Skeletal muscle cell (primary cell): ENCODE data around the gene VAMP8.
A peak's percentile ranks its signal among the peaks of the same experiment; 100 is the strongest.
"Not testable (repeated sequence)": the region's sequence is repeated elsewhere in the genome, so short reads cannot be mapped to it uniquely, and the experiment has no call there.

Experiments used
- DNase-seq: peaks from one replicate; pipeline ENCODE4 v3.0.0-alpha.2; 2010; ENCODE audit warnings: low read depth
- H3K4me3 ChIP-seq: 2 replicates; pipeline ENCODE4 v1.5.1; 2011; ENCODE audit warnings: low read depth, mild to moderate bottlenecking, control low read depth, low read length, moderate library complexity

The VAMP8 gene

DNA sequence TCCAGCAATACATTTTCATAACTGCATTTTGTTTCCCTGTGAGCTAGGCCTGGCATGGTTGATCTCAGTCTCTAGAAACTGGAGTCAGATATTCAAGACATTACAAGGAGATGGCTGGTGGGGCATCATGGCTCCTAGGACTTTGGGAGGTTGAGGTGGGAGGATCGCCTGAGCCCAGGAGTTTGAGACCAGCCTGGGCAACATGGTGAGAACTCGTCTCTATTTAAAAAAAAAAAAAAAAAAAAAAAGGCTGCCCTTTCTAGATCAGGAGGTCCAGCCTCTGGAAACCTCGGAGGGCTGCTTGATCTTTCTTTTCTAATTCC lies 362 bp upstream of the VAMP8 start:
- H3K4me3 ChIP-seq: no peak overlapping the region
- DNase-seq: no peak

DNA sequence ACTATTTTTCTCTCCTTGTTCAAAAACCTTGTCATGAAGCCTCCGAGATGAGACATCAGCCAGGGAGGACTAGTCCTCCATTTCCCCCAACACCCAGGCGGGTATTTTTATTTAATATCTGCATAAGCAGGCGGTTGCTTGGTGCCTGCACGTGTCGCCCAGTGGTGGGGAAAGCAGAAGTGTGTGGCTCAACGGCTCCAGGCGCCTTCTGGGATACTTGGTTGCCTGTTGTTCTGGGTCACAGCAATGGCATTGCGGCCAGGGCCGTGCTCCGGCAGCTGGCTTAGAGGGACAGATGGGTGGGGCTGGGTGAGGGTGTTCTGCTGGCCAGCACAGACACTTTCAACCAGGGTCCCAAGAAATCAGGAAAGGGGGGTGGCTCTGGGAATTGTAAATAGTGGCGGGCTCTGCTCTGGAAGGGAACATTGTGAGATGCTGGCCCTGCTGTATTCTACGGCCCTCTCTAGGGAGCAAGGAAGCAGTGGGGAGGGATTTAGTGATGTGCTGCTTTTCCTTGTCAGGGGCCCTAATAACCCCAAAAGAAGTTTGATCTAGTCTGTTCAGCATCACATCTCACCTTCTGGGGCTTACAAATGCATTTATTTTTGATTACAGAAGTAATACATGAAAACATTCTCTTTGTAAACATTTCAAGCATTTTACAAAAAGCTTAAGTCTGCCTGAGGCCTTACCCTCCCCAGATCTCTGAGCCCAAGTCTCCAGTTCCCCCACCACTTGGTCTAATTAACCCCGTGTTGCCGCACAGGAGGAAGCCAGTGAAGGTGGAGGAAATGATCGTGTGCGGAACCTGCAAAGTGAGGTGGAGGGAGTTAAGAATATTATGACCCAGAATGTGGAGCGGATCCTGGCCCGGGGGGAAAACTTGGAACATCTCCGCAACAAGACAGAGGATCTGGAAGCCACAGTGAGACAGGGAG lies 1.1 kb downstream of the VAMP8 start:
- DNase-seq: no peak
- H3K4me3 ChIP-seq: no peak overlapping the region

DNA sequence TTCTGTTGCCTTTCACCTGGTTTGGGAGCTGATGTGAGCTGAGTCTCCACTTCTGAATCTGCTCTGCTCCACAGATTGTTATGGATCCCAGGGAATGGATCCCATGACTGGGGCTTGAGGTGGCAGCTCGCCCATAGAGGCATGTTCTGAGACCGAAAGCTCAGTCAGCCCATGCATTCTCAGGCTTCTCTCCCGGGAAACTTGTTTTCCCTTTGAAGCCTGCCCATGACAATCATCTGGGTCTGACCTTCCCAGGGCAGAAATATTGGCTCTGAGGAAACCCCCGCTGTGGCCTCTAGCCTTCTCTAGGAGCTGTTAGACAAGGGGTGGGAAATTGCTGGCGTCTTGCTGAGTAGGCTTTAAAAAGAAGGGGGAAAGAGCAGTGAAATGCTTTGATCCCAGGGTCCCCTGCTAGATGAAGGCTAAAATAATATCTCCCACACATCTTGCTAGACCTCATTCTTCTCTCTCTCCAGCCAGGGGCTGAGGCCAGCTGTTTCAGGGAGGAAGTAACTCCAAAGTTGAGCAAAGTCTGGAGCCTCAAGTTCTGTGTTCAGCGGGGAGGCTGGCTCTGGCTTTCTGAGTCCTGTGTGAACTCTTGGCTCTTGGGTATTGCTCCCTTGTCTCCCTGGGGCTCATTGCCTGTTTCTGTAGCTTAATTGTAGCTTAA lies 2.0 kb downstream of the VAMP8 start:
- no peak for DNase-seq
- H3K4me3 ChIP-seq: no peak overlapping the region

DNA sequence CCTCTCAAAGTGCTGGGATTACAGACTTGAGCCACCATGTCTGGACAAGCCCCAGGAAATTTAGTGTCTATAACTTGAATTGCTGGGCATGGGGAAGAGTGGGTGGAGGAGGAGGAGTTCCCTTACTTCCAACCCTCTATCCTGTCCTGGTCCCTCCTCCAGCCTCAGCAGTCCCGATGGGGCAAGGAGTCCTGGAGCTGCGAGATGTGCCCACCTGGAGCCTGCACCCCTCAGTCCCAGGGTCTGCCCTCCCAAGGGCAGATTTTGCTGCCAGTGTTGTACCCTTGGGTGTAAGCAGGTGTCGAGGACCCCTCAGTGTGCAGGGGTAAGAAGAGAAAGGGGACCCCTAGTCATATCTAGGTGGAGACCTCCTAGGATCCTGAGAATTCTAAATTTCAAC lies 2.8 kb downstream of the VAMP8 start:
- H3K4me3 ChIP-seq: no peak overlapping the region
- DNase-seq: no peak

DNA sequence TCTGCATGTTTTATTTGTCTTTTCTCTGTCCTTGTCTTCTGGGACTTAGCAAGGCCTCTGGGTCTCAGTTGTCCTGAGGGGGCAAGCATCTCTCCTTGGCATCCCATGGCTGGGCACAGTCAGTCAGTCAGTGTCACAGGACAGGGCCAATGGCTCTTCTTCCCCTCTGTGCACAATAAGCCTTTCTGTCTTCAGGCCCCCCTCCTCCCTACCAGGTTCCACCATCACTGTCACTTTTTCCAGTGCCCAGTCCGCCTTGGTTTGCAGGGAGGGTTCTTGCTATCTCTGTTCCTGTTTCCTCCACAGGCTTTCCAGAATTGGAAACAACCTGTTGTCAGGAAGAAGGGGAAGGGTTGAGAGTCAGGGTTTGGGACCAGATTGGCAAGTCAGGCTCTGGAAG lies 5.1 kb downstream of the VAMP8 start:
- H3K4me3 ChIP-seq: no peak overlapping the region
- DNase-seq: no peak

DNA sequence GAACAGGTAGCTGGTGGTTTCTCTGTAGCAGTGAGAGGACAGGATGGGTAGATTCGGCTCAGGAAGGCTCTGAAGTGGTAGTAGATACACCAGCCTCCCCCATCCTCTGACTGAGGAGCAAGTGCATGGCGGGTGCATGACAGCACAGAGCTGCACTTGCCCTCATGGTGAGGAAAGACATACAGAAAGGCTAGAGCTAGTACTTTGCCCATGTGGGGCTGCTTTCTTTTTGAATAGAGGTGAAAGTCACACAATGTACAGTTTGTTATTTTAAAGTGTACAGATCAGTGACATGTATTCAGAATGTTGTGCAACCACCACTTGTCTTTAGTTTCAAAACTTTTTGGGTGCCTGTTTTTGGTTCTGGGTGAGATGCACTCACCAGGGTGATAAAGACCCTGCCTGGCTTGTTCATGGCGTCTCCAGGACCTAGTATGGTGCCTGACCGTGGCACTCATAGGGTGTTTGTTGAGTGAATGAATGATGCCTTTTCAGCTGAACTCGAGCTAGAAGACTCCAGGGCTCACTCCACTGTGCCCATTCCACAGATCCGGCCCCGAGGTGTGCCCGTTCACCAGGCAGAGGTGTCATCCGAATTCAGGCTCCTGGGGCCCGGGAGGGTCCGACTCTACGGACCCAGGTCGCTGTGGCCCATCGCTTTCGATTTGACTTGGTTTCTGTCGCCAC lies 6.4 kb downstream of the VAMP8 start:
- peak overlapping the region; percentile 48 for H3K4me3 ChIP-seq
- DNase-seq: no peak

DNA sequence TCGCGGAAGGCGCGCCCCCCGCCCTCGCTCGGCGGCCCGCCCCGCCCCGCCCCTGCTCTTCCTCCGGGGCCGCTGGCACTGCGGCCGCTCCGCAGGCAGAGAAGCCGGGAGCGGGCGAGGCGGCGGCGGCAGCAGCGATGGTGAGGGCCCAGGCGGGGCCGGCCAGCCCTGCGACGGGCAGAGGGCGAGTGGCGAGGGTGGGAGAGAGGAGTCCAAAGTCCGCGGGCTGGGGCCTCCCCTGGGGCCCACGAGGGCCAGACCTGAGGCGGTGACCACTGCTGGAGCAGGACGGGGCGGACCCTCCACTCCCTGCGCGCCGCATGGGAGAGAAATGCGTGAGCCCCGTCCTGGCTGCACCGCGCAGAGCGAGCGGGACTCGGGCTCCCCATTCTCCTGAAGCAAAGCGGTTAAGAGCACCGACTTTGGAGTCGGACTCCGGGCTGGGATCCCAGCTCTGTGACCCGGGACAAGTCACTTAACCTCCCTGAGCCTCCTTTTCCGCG lies 7.0 kb downstream of the VAMP8 start, which contains the start of gene VAMP5:
VAMP5 (plus strand) TSS at position 78 of the 503 bp plus-strand sequence; CDS start at position 138, 60 bp downstream.
- peak within 1 kb of the TSS; percentile 48 for H3K4me3 ChIP-seq
- no peak for DNase-seq

DNA sequence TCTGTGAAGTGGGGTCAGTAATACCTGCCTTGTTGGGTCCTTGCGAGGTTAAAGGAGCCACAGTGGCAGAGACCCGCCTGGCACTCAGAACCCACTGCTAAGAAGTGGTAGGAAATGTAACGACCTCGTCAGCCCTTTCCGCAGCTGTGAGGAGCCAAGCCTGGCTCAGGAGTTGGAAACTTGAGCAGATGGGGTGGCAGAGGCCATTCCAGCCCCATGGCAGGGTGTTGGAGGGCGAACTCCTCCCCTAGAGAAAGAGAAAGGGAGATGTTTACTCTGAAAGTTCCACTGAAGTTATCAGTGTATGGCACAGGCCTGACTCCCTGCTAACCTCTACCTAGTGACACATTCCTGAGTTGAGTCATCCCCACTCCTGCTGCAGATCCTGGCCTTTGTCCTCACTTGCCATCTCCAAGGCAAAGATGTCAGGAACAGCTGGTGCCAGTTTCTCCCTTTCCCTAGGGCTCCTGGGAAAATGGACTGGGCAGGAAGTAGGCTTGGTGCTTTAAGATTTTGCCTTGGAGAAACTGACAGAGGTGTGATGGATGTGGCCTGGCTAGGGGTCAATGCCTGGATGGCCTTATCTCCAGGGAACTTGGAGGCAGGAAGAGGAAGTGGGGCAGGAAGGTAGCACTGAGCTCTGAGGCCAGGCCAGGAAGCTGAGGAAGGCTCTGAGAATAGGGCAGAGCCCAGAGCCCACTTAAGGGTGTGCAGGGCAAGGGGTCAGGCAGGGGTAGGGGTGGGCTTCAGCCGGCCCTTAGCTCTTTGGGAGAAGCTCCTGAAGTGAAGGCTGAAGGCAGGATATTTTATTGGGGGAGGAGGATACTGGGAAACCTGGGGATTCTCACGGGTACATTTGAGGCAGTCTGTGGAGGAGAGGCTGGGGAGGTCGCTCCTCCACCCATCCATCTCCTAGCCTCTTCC lies 7.7 kb downstream of the VAMP8 start:
- DNase-seq: no peak
- peak overlapping the region; percentile 48 for H3K4me3 ChIP-seq

DNA sequence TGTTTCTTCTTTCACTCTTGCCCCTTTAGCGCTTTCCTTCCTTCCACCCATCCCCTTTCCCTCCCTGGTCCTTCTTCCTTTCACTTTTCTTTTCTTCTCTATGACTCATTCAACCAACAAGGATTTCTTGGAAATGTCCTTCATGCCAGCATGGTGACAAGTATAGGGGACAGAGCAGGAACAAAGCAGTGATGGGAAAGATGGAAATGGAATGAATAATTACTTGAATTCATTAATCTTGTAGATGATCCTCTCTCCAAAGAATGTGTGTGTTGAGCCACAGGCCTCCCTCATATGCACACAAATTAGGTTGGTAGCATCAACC lies 8.4 kb downstream of the VAMP8 start:
- H3K4me3 ChIP-seq: no peak overlapping the region

DNA sequence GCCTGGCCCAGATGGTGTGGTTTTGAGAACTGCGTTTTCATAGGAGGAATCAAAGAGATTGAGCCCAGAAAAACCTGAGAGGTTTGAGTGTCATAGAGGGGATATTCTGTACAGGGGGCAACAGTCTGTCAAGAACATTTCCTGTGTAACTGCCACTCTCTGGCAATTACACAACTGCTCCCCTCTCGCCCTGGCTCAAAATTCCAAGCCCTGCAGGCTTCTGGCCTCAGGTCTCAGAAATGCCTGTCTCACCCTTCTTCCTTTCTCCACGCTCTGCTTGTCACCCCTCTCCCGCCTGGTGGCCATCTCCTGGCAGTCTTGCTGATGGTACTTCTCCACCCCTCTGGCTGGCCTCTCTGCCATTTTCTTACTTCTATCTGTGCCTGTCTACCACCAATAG lies 10.8 kb downstream of the VAMP8 start:
- H3K4me3 ChIP-seq: no peak overlapping the region

More for the DNA sequence above, 8.4 kb downstream of the VAMP8 start:
- DNase-seq: no peak

DNA sequence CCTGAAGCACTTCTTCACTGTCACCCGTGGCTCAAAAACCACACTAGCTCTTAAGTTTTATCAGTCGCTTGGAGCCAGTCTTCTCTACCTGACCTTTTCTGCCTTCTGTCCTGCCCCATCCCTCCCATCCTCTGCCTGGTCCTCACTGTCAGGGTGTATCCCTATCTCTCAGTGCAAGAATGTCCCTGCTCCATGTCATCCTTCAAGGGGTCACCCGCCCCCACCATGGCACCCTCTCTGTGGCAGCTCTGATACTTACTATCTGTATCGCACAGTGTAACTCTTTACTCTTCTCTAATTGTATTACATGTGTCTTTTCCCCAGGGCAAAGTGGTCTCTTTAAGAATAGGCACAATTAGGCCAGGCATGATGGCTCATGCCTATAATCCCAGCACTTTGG lies 11.3 kb downstream of the VAMP8 start:
- no peak for DNase-seq
- no peak overlapping the region for H3K4me3 ChIP-seq

More for the DNA sequence above, 10.8 kb downstream of the VAMP8 start:
- no peak for DNase-seq

DNA sequence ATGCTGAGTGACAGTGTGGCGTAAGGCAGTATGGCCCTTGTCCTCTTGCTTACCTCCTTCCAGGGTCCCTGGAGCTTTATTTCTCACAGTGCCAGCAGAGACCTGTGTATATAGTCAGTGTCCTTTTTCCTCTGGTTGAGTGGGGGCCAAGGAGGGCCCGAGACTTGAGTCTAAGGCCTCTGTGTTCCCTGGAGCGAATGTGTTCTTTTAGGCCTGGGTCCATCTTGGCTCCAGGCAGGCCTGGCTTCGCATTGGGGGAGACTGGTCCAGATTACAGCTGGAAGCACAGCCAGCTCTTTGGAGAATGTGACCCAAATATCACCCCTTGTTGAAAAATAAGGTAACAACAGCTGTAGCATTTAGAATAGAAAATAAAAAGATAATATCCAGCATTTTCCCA lies 11.8 kb downstream of the VAMP8 start:
- no peak overlapping the region for H3K4me3 ChIP-seq
- no peak for DNase-seq

DNA sequence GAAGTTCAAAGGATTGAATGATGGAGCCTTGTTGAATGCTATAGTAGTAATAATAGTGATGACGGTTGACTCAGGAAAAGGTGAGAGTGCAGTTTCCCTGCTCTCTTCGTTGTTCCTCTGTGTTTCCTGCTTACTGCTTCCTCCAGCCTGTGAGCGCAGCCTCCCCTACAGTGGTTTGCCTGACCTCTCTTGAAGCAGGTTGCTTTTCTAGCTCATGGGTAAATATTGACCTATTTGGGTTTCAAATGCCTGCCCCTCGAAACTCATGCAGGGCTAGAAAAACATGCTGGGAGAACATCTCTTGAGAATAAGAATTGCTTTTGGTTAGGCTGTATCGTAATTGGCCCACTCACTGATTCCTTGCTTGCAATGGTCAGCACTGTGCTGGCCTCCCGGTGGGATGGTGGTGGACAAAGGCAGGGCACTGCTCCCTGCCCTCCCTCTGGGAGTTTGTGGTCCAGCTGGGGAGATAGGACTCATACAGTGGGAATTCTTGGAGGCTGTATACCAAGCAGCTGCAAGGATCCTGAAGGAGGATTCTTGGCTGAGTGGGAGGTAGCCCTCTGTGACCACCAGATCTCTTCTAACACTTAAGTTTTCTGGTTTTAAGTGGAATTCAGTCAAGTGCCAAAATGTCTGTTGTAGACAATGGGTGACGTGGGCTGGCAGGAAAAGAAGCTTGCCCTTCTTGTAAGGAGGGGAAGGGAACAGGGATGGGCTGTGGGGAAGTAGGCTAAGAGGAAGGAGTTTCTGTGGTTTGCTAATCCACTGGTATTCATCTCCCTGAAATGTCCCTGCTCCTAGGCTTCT lies 12.8 kb downstream of the VAMP8 start:
- DNase-seq: peak; percentile 91
- no peak overlapping the region for H3K4me3 ChIP-seq

DNA sequence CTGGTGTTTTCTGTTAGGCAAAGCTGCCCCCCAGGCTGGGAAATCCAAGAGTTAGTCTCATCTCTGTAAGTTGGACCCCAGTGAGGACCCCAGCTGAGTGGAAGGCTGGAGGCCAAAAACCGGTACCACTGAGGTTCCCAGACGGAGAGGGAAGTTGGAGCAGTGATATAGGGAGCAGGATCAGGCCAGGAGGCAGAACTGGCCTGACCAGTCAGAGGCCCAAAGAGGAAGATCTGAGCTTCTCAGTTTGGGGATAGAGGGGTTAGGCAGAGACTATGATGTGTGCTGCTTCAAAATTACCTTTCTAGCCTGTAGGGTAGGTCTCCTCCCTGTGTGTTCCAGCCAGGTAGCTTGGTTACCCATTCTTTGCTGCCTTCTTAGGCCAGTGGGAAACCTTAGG lies 13.6 kb downstream of the VAMP8 start:
- DNase-seq: no peak
- H3K4me3 ChIP-seq: no peak overlapping the region

DNA sequence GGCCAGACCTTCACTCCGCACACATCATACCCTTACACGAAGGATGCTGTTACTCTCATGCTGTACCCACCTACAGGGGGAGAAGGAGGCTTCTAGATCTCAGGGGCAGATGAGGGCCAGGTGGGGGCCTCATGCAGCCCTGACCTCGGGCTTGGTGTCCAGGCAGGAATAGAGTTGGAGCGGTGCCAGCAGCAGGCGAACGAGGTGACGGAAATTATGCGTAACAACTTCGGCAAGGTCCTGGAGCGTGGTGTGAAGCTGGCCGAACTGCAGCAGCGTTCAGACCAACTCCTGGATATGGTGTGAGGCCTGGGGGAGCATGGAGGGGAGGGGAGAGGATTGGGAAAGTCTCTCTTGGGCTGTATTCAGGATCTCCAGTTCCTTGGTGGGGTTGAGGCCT lies 14.2 kb downstream of the VAMP8 start:
- H3K4me3 ChIP-seq: no peak overlapping the region
- no peak for DNase-seq

DNA sequence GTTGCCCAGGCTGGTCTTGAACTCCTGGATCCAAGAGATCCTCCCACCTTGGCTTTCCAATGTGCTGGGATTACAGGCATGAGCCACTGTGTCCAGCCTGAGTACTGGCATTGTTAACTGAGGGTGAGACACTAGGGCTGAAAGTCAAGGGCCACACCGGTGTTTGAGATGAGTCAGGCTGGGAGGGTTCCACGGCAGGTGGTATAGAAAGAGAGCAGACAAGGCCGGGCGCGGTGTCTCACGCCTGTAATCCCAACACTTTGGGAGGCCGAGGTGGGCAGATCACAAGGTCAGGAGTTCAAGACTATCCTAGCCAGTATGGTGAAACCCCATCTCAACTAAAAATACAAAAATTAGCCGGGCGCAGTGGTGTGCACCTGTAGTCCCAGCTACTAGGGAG lies 14.9 kb downstream of the VAMP8 start:
- DNase-seq, H3K4me3 ChIP-seq: not testable (repeated sequence)

DNA sequence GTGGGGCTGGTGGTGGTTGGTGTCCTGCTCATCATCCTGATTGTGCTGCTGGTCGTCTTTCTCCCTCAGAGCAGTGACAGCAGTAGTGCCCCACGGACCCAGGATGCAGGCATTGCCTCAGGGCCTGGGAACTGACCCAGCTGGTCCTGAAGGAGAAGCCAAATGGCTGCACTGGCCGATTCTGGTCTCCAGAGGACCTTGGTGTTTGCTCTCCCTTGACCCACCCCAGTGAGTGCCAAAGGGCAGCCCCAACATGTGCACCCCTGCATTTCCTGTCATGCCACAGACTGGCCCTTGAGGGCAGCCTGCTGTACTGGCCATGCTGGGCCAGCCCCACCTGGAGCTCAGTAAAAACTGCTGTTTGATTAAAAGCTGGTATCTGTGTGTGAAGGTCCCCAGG lies 15.6 kb downstream of the VAMP8 start:
- H3K4me3 ChIP-seq: no peak overlapping the region
- DNase-seq: no peak

DNA sequence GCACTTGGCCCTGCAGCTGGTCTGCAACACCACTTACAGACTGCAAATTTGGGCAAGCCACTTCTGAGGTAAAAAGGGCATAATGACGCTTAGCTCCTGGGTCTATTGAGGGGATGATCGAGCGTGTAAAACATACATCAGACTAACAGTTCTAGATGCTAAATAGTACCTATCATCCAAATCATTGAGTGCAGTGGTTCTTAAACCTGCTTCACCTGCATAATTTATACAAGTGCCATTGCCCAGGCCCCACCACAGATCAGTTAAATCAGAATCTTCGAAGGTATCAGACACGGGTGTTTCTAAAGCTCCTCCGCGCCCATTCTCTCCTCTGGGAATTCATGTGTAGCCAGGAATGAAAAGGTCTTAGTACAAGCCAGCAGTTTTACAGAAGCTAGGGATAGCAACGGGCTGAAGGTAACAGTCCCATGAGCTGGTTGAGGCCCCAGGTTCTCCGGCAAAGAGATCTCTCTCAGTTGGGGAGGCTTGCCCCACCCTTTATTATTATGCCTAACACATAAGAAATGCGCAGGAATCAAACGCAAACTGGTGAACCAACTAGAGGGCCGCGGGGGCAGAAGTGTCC lies 17.4 kb downstream of the VAMP8 start:
- no peak for DNase-seq
- H3K4me3 ChIP-seq: peak overlapping the region; percentile 53
